ENCODE data around the gene PPP1R18.
"Not testable (repeated sequence)": the region's sequence is repeated elsewhere in the genome, so short reads cannot be mapped to it uniquely, and the experiment has no call there.

PPP1R18 gene

GRCh38 chr6:30686009-30686907 lies at the start of gene PPP1R18:
PPP1R18 (minus strand) TSS chr6:30686645; CDS start chr6:30686018, 627 bp downstream.
- DNase-seq, result peak; percentile 76

DNA sequence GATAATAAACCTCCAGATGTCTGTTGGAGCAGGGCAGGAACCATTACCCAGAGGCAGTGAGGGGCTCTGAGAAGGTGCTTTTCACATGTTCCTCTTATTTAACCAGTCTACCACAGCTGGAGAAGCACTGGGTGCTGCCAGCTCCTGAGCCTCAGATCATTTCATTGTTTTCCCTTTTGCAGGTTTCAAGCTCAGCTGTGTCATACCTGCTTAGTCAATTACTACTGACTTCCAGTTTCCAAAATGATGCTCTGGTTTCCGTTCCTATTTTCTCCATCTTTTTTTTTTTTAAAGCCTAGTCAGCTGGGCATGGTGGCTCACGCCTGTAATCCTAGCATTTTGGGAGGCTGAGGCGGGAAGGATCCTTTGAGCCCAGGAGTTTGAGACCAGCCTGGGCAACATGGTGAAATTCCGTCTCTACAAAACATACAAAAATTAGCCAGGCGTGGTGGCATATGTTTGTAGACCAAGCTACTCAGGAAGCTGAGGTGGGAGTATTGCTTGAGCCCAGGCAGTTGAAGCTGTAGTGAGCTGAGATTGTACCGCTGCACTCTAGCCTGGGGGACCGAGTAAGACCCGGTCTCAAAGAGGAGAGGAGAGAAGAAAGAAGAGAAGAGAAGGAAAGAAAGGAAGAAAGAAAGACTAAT lies 49.3 kb upstream of the PPP1R18 start:
- DNase-seq, result no peak

- no peak for DNase-seq
These were observed 45.9 kb upstream of the PPP1R18 start for GRCh38 chr6:30732237-30732943.

- DNase-seq, result peak; percentile 82
These were observed 44.4 kb upstream of the PPP1R18 start for GRCh38 chr6:30730601-30731435.

GRCh38 chr6:30727920-30728553 lies 41.6 kb upstream of the PPP1R18 start:
- peak; percentile 34 for DNase-seq

- peak; percentile 28 for DNase-seq
These were observed 40.3 kb upstream of the PPP1R18 start for GRCh38 chr6:30726506-30727413.

DNA sequence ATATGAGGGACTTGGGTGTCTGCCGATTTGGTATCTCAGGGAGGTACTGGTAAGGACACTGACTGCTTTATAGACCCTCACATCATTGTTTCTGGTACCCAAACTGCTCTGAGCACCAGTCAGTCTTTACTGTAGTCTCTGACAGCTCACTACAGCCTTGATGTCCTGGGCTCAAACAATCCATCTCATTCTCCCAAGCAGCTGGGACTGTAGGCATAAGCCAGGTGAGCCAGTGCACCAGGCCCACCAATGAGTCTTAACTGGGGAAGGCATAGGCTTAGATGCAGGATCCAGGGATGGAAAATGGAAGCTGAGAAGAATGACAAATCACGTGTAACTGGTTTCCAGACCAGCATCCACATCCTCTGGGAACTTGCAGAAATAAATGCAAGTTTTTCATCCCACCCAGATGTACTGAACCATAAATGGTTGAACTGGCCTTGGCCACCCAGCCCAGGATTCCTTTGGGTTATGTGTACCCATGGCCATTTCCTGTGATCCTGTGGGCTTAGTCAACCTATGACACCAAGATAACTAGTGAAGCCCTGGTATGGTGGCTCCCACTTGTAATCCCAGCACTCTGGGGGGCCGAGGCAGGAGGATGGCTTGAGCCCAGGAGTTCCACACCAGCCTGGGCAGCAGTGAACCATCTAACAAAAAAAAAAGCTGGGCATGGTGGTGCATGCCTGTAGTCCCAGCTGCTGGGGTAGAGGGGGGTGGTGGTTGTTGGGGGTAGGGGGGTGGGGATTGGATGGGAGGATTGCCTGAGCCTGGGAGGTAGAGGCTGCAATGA lies 39.5 kb upstream of the PPP1R18 start:
- peak; percentile 58 for DNase-seq

- peak; percentile 42 for DNase-seq
These were observed 38.6 kb upstream of the PPP1R18 start for GRCh38 chr6:30724906-30725667.

GRCh38 chr6:30723843-30724741 lies 37.6 kb upstream of the PPP1R18 start:
- DNase-seq, result peak; percentile 30

- not testable (repeated sequence) for DNase-seq
These were observed 36.9 kb upstream of the PPP1R18 start for GRCh38 chr6:30723159-30723842.

DNA sequence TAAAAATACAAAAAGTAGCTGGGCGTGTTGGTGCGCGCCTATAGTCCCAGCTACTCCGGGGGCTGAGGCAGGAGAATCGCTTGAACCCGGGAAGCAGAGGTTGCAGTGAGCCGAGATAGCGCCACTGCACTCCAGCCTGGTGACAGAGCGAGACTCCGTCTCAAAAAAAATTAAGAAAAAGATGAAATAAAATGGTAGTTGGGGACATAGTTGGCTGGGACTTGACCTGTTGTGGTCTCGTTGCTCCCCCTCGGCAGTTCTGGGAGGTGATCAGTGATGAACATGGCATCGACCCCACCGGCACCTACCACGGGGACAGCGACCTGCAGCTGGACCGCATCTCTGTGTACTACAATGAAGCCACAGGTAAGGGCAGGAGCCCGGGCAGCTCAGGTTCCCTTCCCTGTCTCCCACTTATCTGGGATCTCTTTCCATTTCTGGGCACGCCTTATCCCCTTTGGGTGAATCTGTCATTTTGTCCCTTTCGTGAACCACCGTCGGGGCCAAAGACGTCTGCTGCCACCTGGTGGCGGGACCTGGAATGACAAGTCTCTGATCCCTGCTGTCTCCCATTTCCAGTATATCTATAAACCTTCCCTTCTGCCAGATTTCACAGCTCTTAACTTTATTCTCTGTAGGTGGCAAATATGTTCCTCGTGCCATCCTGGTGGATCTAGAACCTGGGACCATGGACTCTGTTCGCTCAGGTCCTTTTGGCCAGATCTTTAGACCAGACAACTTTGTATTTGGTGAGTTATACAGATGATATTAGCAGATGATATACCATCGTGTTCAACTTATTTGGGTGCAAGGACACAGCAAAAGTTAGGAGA lies 36.1 kb upstream of the PPP1R18 start:
- DNase-seq, result peak; percentile 80

GRCh38 chr6:30722025-30722279 lies 35.5 kb upstream of the PPP1R18 start:
- peak; percentile 41 for DNase-seq

- peak; percentile 97 for DNase-seq
These were observed 35.0 kb upstream of the PPP1R18 start for GRCh38 chr6:30721198-30722024.

DNA sequence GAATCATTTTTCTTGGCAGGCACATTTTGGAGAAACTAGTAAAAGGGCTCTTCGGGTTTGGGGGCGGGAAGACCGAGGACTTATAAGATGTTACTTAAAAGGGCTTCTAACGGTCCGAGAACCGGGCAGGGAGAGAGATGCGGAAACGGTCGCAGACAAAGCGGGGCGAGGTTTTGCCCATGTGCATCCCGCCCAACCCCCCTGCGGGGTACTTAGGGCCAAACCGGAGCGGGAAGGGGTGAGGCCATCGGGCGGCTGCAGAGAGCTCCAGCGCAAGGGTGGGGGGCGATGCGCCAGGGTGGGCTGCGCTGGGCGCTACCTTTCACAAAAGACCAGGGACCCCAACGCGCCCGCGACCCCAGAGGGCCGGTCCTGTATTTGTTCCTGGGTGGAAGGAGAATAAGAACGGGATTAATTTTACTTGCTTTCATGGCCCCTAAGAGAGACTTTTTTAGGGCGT lies 34.3 kb upstream of the PPP1R18 start:
- DNase-seq, result peak; percentile 94

GRCh38 chr6:30719791-30720737 lies 33.6 kb upstream of the PPP1R18 start, which contains the start of gene TUBB:
TUBB (plus strand) TSS chr6:30720352; CDS start chr6:30720507, 155 bp downstream.
- peak; percentile 99 for DNase-seq

All from NCI-H69 (cell line).